ENCODE data around the gene MARCKS. TPM values are rescaled to one million over a fixed set of nuclear protein-coding genes. Genes with fewer than 3 reads are reported as not detected.

The MARCKS gene
- total RNA-seq, 1 experiment from 2014 or later, result 95.9 TPM

DNA sequence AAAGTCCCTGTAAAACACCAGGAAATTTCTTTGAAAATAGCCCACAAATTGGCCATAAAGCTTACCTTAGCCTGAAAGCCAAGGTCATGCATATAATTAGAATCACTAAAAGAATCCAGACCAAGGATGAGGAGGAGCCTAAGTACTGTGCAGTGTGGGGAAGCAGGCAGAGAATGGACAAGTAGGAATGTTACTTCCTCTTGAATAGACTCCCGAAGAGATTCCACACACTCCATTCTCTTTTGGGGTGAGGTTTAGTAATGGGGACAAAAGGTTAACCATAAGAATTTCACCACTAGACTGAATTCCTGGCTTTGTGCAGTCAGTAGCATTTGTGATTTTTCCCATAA lies 27.5 kb upstream of the MARCKS start:
- H3K9me3 ChIP-seq (ENCODE audit: low read depth, low read length, poor library complexity, severe bottlenecking), result no peaks in the 10 kb centered on the region
- BruUV-seq (replicated peaks), result no TSS peak
- H3K27me3 ChIP-seq (replicated peaks; ENCODE audit: insufficient read depth, low read depth, low read length, poor library complexity), result no peaks in the 10 kb centered on the region
- ChIA-PET POLR2A (ENCODE audit: low non-redundant PET) (no interaction called here), CTCF (no interaction called here)
- H3K27ac ChIP-seq (ENCODE audit: low read depth, low read length, poor library complexity, severe bottlenecking), result no peak overlapping the region
- intact Hi-C loops (cut with micrococcal nuclease; ENCODE audit: unreplicated experiment), result no loop called here
- H3K4me1 ChIP-seq (ENCODE audit: insufficient read depth, low read length, poor library complexity, severe bottlenecking), result peaks cover 7% of the 10 kb centered on the region
- DNase-seq (ENCODE audit: low spot score), result no peak
- no peak overlapping the region for H3K4me3 ChIP-seq (ENCODE audit: low read depth, low read length, poor library complexity, severe bottlenecking)
- TF ChIP-seq, protein P1, sequence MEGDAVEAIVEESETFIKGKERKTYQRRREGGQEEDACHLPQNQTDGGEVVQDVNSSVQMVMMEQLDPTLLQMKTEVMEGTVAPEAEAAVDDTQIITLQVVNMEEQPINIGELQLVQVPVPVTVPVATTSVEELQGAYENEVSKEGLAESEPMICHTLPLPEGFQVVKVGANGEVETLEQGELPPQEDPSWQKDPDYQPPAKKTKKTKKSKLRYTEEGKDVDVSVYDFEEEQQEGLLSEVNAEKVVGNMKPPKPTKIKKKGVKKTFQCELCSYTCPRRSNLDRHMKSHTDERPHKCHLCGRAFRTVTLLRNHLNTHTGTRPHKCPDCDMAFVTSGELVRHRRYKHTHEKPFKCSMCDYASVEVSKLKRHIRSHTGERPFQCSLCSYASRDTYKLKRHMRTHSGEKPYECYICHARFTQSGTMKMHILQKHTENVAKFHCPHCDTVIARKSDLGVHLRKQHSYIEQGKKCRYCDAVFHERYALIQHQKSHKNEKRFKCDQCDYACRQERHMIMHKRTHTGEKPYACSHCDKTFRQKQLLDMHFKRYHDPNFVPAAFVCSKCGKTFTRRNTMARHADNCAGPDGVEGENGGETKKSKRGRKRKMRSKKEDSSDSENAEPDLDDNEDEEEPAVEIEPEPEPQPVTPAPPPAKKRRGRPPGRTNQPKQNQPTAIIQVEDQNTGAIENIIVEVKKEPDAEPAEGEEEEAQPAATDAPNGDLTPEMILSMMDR (conservative IDR thresholded peaks at IDR 0.05; ENCODE audit: low read depth, low read length), result no peak
- TF ChIP-seq EZH2 (IDR thresholded peaks at IDR 0.05; ENCODE audit: borderline replicate concordance, low read depth, low read length, poor library complexity, severe bottlenecking), result no peak
- H3K36me3 ChIP-seq (ENCODE audit: insufficient read depth, low read length, poor library complexity, severe bottlenecking), result no peaks in the 10 kb centered on the region

DNA sequence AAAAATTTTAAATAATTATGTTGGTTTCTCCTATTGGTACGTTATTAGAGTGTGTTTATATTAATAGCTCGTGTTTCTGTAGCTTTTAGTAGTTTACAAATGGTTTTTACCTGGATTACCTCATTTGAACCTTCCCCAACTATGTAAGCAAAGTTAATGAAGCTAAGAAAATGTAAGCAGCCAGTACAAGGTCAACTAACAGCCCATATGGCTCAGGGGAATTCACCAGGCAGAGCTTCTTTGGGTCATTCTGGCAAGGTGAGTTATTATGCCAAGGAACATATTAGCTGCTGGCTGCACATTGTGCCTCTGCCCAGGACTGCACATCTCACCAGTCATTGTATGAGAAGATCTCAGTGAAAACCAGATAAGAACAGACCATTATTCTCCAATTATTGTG lies 27.0 kb upstream of the MARCKS start:
- POLR2A ChIA-PET (ENCODE audit: low non-redundant PET), result interaction anchor here (0.6 kb wide), 1 partner anchor 391 kb away, joined by 3 read pairs; no protein-coding TSS in a partner anchor
- Histone ChIP-seq H3K27ac (ENCODE audit: low read depth, low read length, poor library complexity, severe bottlenecking) (no peak overlapping the region), H3K4me3 (ENCODE audit: low read depth, low read length, poor library complexity, severe bottlenecking) (no peak overlapping the region), H3K36me3 (ENCODE audit: insufficient read depth, low read length, poor library complexity, severe bottlenecking) (no peaks in the 10 kb centered on the region), H3K27me3 (replicated peaks; ENCODE audit: insufficient read depth, low read depth, low read length, poor library complexity) (no peaks in the 10 kb centered on the region), H3K4me1 (ENCODE audit: insufficient read depth, low read length, poor library complexity, severe bottlenecking) (peaks cover 7% of the 10 kb centered on the region), H3K9me3 (ENCODE audit: low read depth, low read length, poor library complexity, severe bottlenecking) (no peaks in the 10 kb centered on the region)
- intact Hi-C loops (cut with micrococcal nuclease; ENCODE audit: unreplicated experiment), result no loop called here
- no peak for DNase-seq (ENCODE audit: low spot score)
- CTCF ChIA-PET, result no interaction called here
- no TSS peak for BruUV-seq (replicated peaks)
- no peak for TF ChIP-seq EZH2 (IDR thresholded peaks at IDR 0.05; ENCODE audit: borderline replicate concordance, low read depth, low read length, poor library complexity, severe bottlenecking)
- TF ChIP-seq, protein P1 (conservative IDR thresholded peaks at IDR 0.05; ENCODE audit: low read depth, low read length), result no peak

DNA sequence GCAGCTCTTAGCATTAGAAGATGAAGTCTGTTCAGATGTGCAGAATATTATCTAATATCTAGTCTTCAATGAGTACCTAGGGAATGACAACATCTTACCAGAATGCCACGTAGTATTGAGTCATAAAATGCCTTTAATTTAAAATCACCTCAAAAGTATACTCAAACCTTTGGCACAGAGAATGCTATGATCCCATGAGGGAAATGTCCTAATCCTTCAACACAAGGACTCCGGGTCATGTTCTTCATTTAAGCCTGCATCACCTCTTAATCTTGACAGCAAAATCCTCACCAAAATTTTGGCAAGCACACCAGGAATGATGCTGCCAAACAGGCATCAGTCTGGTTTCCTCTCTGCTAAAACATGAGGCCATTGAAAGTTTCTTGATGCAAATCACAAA lies 23.6 kb upstream of the MARCKS start:
- ChIA-PET POLR2A (ENCODE audit: low non-redundant PET) (no interaction called here), CTCF (no interaction called here)
- intact Hi-C loops (cut with micrococcal nuclease; ENCODE audit: unreplicated experiment), result no loop called here
- Histone ChIP-seq H3K36me3 (ENCODE audit: insufficient read depth, low read length, poor library complexity, severe bottlenecking) (no peaks in the 10 kb centered on the region), H3K27me3 (replicated peaks; ENCODE audit: insufficient read depth, low read depth, low read length, poor library complexity) (no peaks in the 10 kb centered on the region), H3K27ac (ENCODE audit: low read depth, low read length, poor library complexity, severe bottlenecking) (no peak overlapping the region), H3K9me3 (ENCODE audit: low read depth, low read length, poor library complexity, severe bottlenecking) (no peaks in the 10 kb centered on the region), H3K4me1 (ENCODE audit: insufficient read depth, low read length, poor library complexity, severe bottlenecking) (no peaks in the 10 kb centered on the region), H3K4me3 (ENCODE audit: low read depth, low read length, poor library complexity, severe bottlenecking) (no peak overlapping the region)
- no TSS peak for BruUV-seq (replicated peaks)
- TF ChIP-seq, protein P1 (conservative IDR thresholded peaks at IDR 0.05; ENCODE audit: low read depth, low read length), result no peak
- TF ChIP-seq EZH2 (IDR thresholded peaks at IDR 0.05; ENCODE audit: borderline replicate concordance, low read depth, low read length, poor library complexity, severe bottlenecking), result no peak
- DNase-seq (ENCODE audit: low spot score), result no peak

Measured in A673 (cell line).